GM18861 (cell line): ENCODE results near the gene PTN.
"Not testable (repeated sequence)": the region's sequence is repeated elsewhere in the genome, so short reads cannot be mapped to it uniquely, and the experiment has no call there.

Source experiments
- ATAC-seq: cut with Tn5 transposase; IDR thresholded peaks from one replicate; pipeline ENCODE4 v1.9.1; 2021; ENCODE audit not compliant: unreplicated experiment

Gene PTN

DNA sequence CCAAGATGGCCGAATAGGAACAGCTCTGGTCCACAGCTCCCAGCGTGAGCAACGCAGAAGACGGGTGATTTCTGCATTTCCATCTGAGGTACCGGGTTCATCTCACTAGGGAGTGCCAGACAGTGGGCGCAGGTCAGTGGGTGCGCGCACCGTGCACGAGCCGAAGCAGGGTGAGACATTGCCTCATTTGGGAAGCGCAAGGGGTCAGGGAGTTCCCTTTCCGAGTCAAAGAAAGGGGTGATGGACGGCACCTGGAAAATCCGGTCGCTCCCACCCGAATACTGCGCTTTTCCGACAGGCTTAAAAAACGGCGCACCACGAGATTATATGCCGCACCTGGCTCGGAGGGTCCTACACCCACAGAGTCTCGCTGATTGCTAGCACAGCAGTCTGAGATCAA, 161.9 kb downstream of the PTN start:
- ATAC-seq = not testable (repeated sequence)
